K562 (cell line): ENCODE data around the gene DNAJB6. TPM values are rescaled to one million over a fixed set of nuclear protein-coding genes. Genes with fewer than 3 reads are reported as not detected.

Experiments
- ATAC-seq: fragments of 200-7000 bp; cut with Tn5 transposase; 3 replicates; pipeline ENCODE4 v1.9.1; 2020; ENCODE audit warnings: moderate library complexity
- BruUV-seq: library from RNA; stranded (reverse); fragments of 400-500 nt; replicated peaks from 2 replicates; lab custom pipeline; 2021; lab: Mats Ljungman, UMichigan
- CTCF ChIA-PET: fragments of 300-600 bp; formaldehyde crosslinking; extraction: SDS; loops from one replicate; lab custom pipeline; 2021; ENCODE audit warnings: low intra/inter-chr PET ratio; lab: Yijun Ruan, JAX
- POLR2A ChIA-PET: fragments of 300-600, 350-650 bp; sonication (Branson Sonifier 250); formaldehyde crosslinking; extraction: SDS; loops from one replicate; lab custom pipeline; 2021; ENCODE audit warnings: antibody characterized with exemption, inconsistent platforms; lab: Yijun Ruan, JAX
- DNase-seq, 4 experiments: peaks; one replicate each; pipeline versions ENCODE4 v3.0.0 to v3.0.0-alpha.2; 2011 to 2018; ENCODE audit warnings: low spot score in 3 of 4, mixed read lengths in 3 of 4; ENCODE audit errors: extremely low read depth in 1 of 4
- FAIRE-seq: peaks from 2 replicates; lab custom pipeline; 2011; peaks lifted over from hg19 to GRCh38; lab: Jason Lieb, UNC
- H2AFZ ChIP-seq: 2 replicates; pipeline ENCODE4 v1.6.0; 2011; ENCODE audit warnings: low read depth, low read length, control low read depth, inconsistent platforms
- H3K27ac ChIP-seq: fragments of 200-600 bp; 3 replicates; pipeline ENCODE4 v1.8.0; 2011; ENCODE audit warnings: low read depth, mild to moderate bottlenecking, control low read depth, inconsistent platforms, low read length, moderate library complexity, mixed read lengths; ENCODE audit errors: extremely low read depth
- H3K27me3 ChIP-seq, 2 experiments: fragments of 300-600 bp in 1 of 2; 2 replicates in 1 of 2; 3 replicates in 1 of 2; pipeline versions ENCODE4 v1.6.0 to v1.8.0; 2011; ENCODE audit warnings: inconsistent platforms in 2 of 2, low read length in 2 of 2, mild to moderate bottlenecking in 1 of 2, mixed read lengths in 1 of 2, moderate library complexity in 1 of 2; ENCODE audit not compliant: control insufficient read depth in 2 of 2, insufficient read depth in 2 of 2
- H3K36me3 ChIP-seq: fragments of 300-600 bp; 3 replicates; pipeline ENCODE4 v1.8.0; 2011; ENCODE audit warnings: mild to moderate bottlenecking, low read length, inconsistent platforms; ENCODE audit not compliant: control insufficient read depth, insufficient read depth
- H3K4me1 ChIP-seq, 2 experiments: fragments of 200-600 bp in 1 of 2; replicated peaks in 1 of 2; 2 replicates in 1 of 2; 3 replicates in 1 of 2; pipeline versions ENCODE4 v1.5.1 to v1.8.0; 2011; ENCODE audit warnings: inconsistent platforms in 2 of 2, low read length in 2 of 2, mild to moderate bottlenecking in 1 of 2, mixed read lengths in 1 of 2, moderate library complexity in 1 of 2; ENCODE audit not compliant: control insufficient read depth in 2 of 2, insufficient read depth in 2 of 2
- H3K4me2 ChIP-seq: 2 replicates; pipeline ENCODE4 v1.6.1; 2011; ENCODE audit warnings: low read length, control low read depth, inconsistent platforms, mixed read lengths; ENCODE audit not compliant: insufficient read depth
- H3K4me3 ChIP-seq: fragments of 200-600 bp; sonication (generic), shearing (Covaris generic); 2 replicates; pipeline ENCODE4 v1.5.1; 2016; ENCODE audit warnings: control low read depth, inconsistent platforms
- H3K79me2 ChIP-seq: fragments of 200-600 bp; 3 replicates; pipeline ENCODE4 v1.8.0; 2011; ENCODE audit warnings: low read length, inconsistent platforms; ENCODE audit not compliant: control insufficient read depth, insufficient read depth
- H3K9ac ChIP-seq, 2 experiments: 2 replicates each; pipeline versions ENCODE4 v1.6.0 to v1.6.1; 2011; ENCODE audit warnings: low read depth in 2 of 2, low read length in 2 of 2, control low read depth in 1 of 2, inconsistent platforms in 1 of 2, mild to moderate bottlenecking in 1 of 2, mixed read lengths in 1 of 2; ENCODE audit not compliant: insufficient read depth in 1 of 2
- H3K9me1 ChIP-seq: one replicate; pipeline ENCODE4 v1.6.0; 2011; ENCODE audit warnings: inconsistent platforms, mild to moderate bottlenecking, low read length, moderate library complexity; ENCODE audit not compliant: control insufficient read depth, insufficient read depth
- H3K9me3 ChIP-seq: replicated peaks from 2 replicates; pipeline ENCODE4 v1.5.1; 2011; ENCODE audit warnings: low read depth, low read length, inconsistent platforms; ENCODE audit not compliant: control insufficient read depth, insufficient read depth
- H4K20me1 ChIP-seq: replicated peaks from 2 replicates; pipeline ENCODE4 v1.6.1; 2011; ENCODE audit warnings: low read length, inconsistent platforms, mixed read lengths; ENCODE audit not compliant: control insufficient read depth, insufficient read depth
- BHLHE40 ChIP-seq: IDR thresholded peaks from 2 replicates; pipeline ENCODE4 v1.6.1; 2011; ENCODE audit warnings: low read length, improper control_type of control experiment
- FOXJ2 ChIP-seq: fragments of 200-800 bp; sonication (Bioruptor generic); IDR thresholded peaks from 2 replicates; pipeline ENCODE4 v1.6.1; 2016; ENCODE audit warnings: missing genetic modification characterization, missing compliant biosample characterization
- GTF2F1 ChIP-seq: IDR thresholded peaks from 2 replicates; pipeline ENCODE4 v1.6.1; 2011; ENCODE audit warnings: low read depth, low read length, improper control_type of control experiment
- HDAC8 ChIP-seq: fragments of 450-650 bp; IDR thresholded peaks from 2 replicates; pipeline ENCODE4 v1.6.1; 2016; ENCODE audit warnings: mild to moderate bottlenecking, missing genetic modification characterization, moderate library complexity, missing compliant biosample characterization
- HLTF ChIP-seq: fragments of 450-650 bp; IDR thresholded peaks from 2 replicates; pipeline ENCODE4 v1.6.1; 2016
- HOXB6 ChIP-seq: fragments of 250-450 bp; sonication (Bioruptor Pico); IDR thresholded peaks from 2 replicates; pipeline ENCODE4 v1.5.1; 2022; ENCODE audit warnings: mild to moderate bottlenecking, borderline replicate concordance
- KLF13 ChIP-seq: fragments of 450-650 bp; IDR thresholded peaks from 2 replicates; pipeline ENCODE4 v1.6.1; 2016; ENCODE audit warnings: missing genetic modification characterization, low read depth, mild to moderate bottlenecking, missing compliant biosample characterization, moderate library complexity, borderline replicate concordance
- MTA2 ChIP-seq: fragments of 450-650 bp; IDR thresholded peaks from 2 replicates; pipeline ENCODE4 v1.6.1; 2016; ENCODE audit warnings: low read depth
- MTF1 ChIP-seq: fragments of 250-450 bp; sonication (Bioruptor Pico); IDR thresholded peaks from 2 replicates; pipeline ENCODE4 v1.9.0; 2021; ENCODE audit warnings: moderate library complexity, mild to moderate bottlenecking, inconsistent platforms, borderline replicate concordance
- PCBP2 ChIP-seq: fragments of 200-400 bp; formaldehyde crosslinking; IDR thresholded peaks from 2 replicates; pipeline ENCODE4 v1.6.1; 2018; ENCODE audit warnings: low read length, low read depth, mild to moderate bottlenecking, moderate library complexity; ENCODE audit not compliant: poor library complexity, severe bottlenecking
- RBM14 ChIP-seq: fragments of 200-400 bp; formaldehyde crosslinking; IDR thresholded peaks from 2 replicates; pipeline ENCODE4 v1.6.1; 2018; ENCODE audit warnings: low read depth, mild to moderate bottlenecking, low read length, moderate library complexity, borderline replicate concordance; ENCODE audit not compliant: insufficient read depth
- RBM17 ChIP-seq: fragments of 200-400 bp; formaldehyde crosslinking; IDR thresholded peaks from 2 replicates; pipeline ENCODE4 v1.6.1; 2017; ENCODE audit warnings: low read depth, mild to moderate bottlenecking, low read length, borderline replicate concordance
- SIRT6 ChIP-seq: IDR thresholded peaks from one replicate; pipeline ENCODE4 v1.6.1; 2012; ENCODE audit warnings: low read depth, mild to moderate bottlenecking, control low read depth, inconsistent platforms, low read length, moderate library complexity
- SNIP1 ChIP-seq: fragments of 450-650 bp; IDR thresholded peaks from 2 replicates; pipeline ENCODE4 v1.7.1; 2017; ENCODE audit warnings: low read depth, mild to moderate bottlenecking
- STAT5A ChIP-seq: IDR thresholded peaks from 2 replicates; pipeline ENCODE4 v1.6.1; 2012; ENCODE audit warnings: low read length, inconsistent platforms, borderline replicate concordance
- TGIF2 ChIP-seq: sonication (generic); formaldehyde crosslinking; IDR thresholded peaks from 2 replicates; pipeline ENCODE4 v1.8.1; 2022; ENCODE audit warnings: mild to moderate bottlenecking, missing genetic modification reagents, moderate library complexity
- ZFP1 ChIP-seq: fragments of 450-650 bp; formaldehyde crosslinking; IDR thresholded peaks from 2 replicates; pipeline ENCODE4 v1.4.0; 2020; ENCODE audit warnings: mild to moderate bottlenecking, mixed read lengths
- ZNF75A ChIP-seq: fragments of 450-650 bp; formaldehyde crosslinking; IDR thresholded peaks from 2 replicates; pipeline ENCODE4 v1.4.0; 2020; ENCODE audit warnings: mild to moderate bottlenecking
- ZSCAN32 ChIP-seq: fragments of 450-650 bp; formaldehyde crosslinking; IDR thresholded peaks from 2 replicates; pipeline ENCODE4 v1.4.0; 2020; ENCODE audit warnings: mild to moderate bottlenecking, moderate library complexity
- WGBS: fragments of 100-300 bp; shearing (Covaris generic); methylation state at CpG from one replicate; pipeline ENCODE4 v1.1.6; 2016; ENCODE audit warnings: low coverage, mixed read lengths; ENCODE audit not compliant: insufficient coverage; ENCODE audit errors: missing lambda C conversion rate; 5-methylcytosine and 5-hydroxymethylcytosine counted together
- in situ Hi-C: fragments of 300-500 bp; cut with MboI; formaldehyde crosslinking; loops from 4 replicates; pipeline ENCODE4 v1.15.0; 2018; ENCODE audit warnings: inconsistent platforms, mixed read lengths
- intact Hi-C: fragments of 100-400 bp; cut with micrococcal nuclease; formaldehyde crosslinking; loops from 2 replicates; pipeline ENCODE4 v1.14.2; 2022
- polyA plus RNA-seq, 8 experiments: library from polyadenylated mRNA; depleted of rRNA in 4 of 8; stranded (reverse) in 5 of 8; unstranded in 3 of 8; fragments of >200 nt; fragmentation: Nextera tagmentation in 2 of 8; fragmentation: Illumina TruSeq in 1 of 8; extraction: Ambion mirVana in 2 of 8; extraction: Trizol in 1 of 8; gene quantifications; 2 replicates each; pipeline versions ENCODE4 v1.2.1 to v1.2.3, GENCODE V29; 2011 to 2014; ENCODE audit warnings: inconsistent platforms in 1 of 8, missing spikeins in 1 of 8
- total RNA-seq, 7 experiments: library from RNA; depleted of rRNA in 6 of 7; stranded (reverse); fragments of >200 nt in 6 of 7; fragmentation: Illumina TruSeq in 2 of 7; extraction: Trizol in 2 of 7; gene quantifications; 2 replicates each; pipeline versions ENCODE4 v1.2.1 to v1.2.3, GENCODE V29; 2011 to 2021; ENCODE audit warnings: low replicate concordance in 1 of 7
- TF ChIP-seq, protein P1 (sequence below): fragments of 250-450 bp; sonication (Bioruptor Pico); IDR thresholded peaks from 2 replicates; pipeline ENCODE4 v1.5.0; 2021

The DNAJB6 gene
- total and polyA plus RNA-seq, 9 of the 15 experiments (the other 6 are each of a cell fraction or from before 2014, with no cell fraction given), result 84.5 to 158 (median 135) TPM

- TF ChIP-seq ZFP1 (CRISPR knock-in tag) (no peak), MTA2 (no peak)
- TF ChIP-seq, protein P1, sequence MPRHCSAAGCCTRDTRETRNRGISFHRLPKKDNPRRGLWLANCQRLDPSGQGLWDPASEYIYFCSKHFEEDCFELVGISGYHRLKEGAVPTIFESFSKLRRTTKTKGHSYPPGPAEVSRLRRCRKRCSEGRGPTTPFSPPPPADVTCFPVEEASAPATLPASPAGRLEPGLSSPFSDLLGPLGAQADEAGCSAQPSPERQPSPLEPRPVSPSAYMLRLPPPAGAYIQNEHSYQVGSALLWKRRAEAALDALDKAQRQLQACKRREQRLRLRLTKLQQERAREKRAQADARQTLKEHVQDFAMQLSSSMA (CRISPR knock-in tag), result no peak
- TF ChIP-seq, all 486 proteins: peak for 55
Observed at GRCh38 chr7:157339777-157340677, 3.2 kb downstream of the DNAJB6 start (continued).

GRCh38 chr7:157347217-157347904 lies 10.6 kb downstream of the DNAJB6 start:
- Histone ChIP-seq H3K36me3 (peaks cover 29% of the 10 kb centered on the region; the same call in 2 of the 3 replicates), H3K27ac (no peak overlapping the region), H3K79me2 (peaks cover 100% of the 10 kb centered on the region), H3K9me1 (peaks cover 21% of the 10 kb centered on the region), H3K9me3 (no peaks in the 10 kb centered on the region), H3K4me2 (no peak overlapping the region), H2AFZ (no peak overlapping the region), H3K4me1 (peaks cover 5 to 28% of the 10 kb centered on the region in 2 experiments), H3K9ac (no peak overlapping the region), H3K27me3 (no peaks in the 10 kb centered on the region), H3K4me3 (no peak overlapping the region), H4K20me1 (peaks cover 68% of the 10 kb centered on the region)
- in situ Hi-C loops, result no loop called here
- intact Hi-C loops, result no loop called here
- POLR2A ChIA-PET, result interaction anchor here (1.0 to 2.1 kb wide), 4 partner anchors 7 to 9 kb away, joined by 3 to 10 read pairs (median 6); no protein-coding TSS in a partner anchor
- CTCF ChIA-PET, result no interaction called here
- WGBS, result 81% methylated on average over 11 of the region's 11 CpGs
- DNase-seq (no peak), ATAC-seq (peak; percentile 10; the same call in 1 of the 3 replicates), FAIRE-seq (no peak)
- BruUV-seq, result no TSS peak
- TF ChIP-seq RBM14 (no peak), SIRT6 (no peak), SNIP1 (no peak), TGIF2 (CRISPR knock-in tag) (no peak), RBM17 (no peak), MTF1 (CRISPR knock-in tag) (no peak), HLTF (no peak), ZNF75A (CRISPR knock-in tag) (no peak), FOXJ2 (tag) (no peak), ZSCAN32 (CRISPR knock-in tag) (no peak), KLF13 (tag) (no peak), GTF2F1 (no peak), STAT5A (no peak), BHLHE40 (peak; percentile 82), HDAC8 (no peak), HOXB6 (CRISPR knock-in tag) (no peak), PCBP2 (no peak)
